K562 (cell line): ENCODE data around the gene CUEDC2. TPM values are rescaled to one million over a fixed set of nuclear protein-coding genes. Genes with fewer than 3 reads are reported as not detected.

Experiments
- CTCF ChIP-seq, 3 experiments: IDR thresholded peaks in 2 of 3; conservative IDR thresholded peaks in 1 of 3; 2 replicates each; pipeline ENCODE4 v1.5.1; 2011 to 2012; ENCODE audit warnings: low read length in 3 of 3, mild to moderate bottlenecking in 3 of 3, control low read depth in 2 of 3, improper control_type of control experiment in 1 of 3, inconsistent platforms in 1 of 3, low read depth in 1 of 3, mixed read lengths in 1 of 3, moderate library complexity in 1 of 3; ENCODE audit not compliant: insufficient read depth in 2 of 3
- GATA2 ChIP-seq: sonication (generic); formaldehyde crosslinking; IDR thresholded peaks from 2 replicates; pipeline ENCODE4 v1.4.0; 2020; ENCODE audit warnings: mild to moderate bottlenecking, missing genetic modification reagents
- HDGF ChIP-seq: fragments of 450-650 bp; IDR thresholded peaks from 2 replicates; pipeline ENCODE4 v1.6.1; 2016
- JUNB ChIP-seq: fragments of 450-650 bp; formaldehyde crosslinking; conservative IDR thresholded peaks from 2 replicates; pipeline ENCODE4 v1.4.0; 2020; ENCODE audit warnings: mild to moderate bottlenecking
- NKRF ChIP-seq: fragments of 450-650 bp; IDR thresholded peaks from 2 replicates; pipeline ENCODE4 v1.6.1; 2016; ENCODE audit warnings: borderline replicate concordance
- SP2 ChIP-seq: IDR thresholded peaks from 2 replicates; pipeline ENCODE4 v1.6.1; 2011; ENCODE audit warnings: mild to moderate bottlenecking, low read depth, low read length, moderate library complexity; ENCODE audit not compliant: poor library complexity, severe bottlenecking; ENCODE audit errors: extremely low read depth
- TCF3 ChIP-seq: sonication (generic); formaldehyde crosslinking; IDR thresholded peaks from 2 replicates; pipeline ENCODE4 v1.4.0; 2020; ENCODE audit warnings: mild to moderate bottlenecking, missing genetic modification reagents
- TFE3 ChIP-seq: fragments of 450-650 bp; formaldehyde crosslinking; IDR thresholded peaks from 2 replicates; pipeline ENCODE4 v1.4.0; 2020; ENCODE audit warnings: mild to moderate bottlenecking, mixed read lengths
- TRIM25 ChIP-seq: fragments of 450-650 bp; IDR thresholded peaks from 2 replicates; pipeline ENCODE4 v1.7.0; 2016; ENCODE audit warnings: borderline replicate concordance
- ZFP30 ChIP-seq: fragments of 250-450 bp; sonication (Bioruptor Pico); IDR thresholded peaks from 2 replicates; pipeline ENCODE4 v1.8.0; 2022; ENCODE audit warnings: moderate library complexity, mild to moderate bottlenecking, inconsistent platforms, borderline replicate concordance
- ZNF184 ChIP-seq: sonication (generic); formaldehyde crosslinking; IDR thresholded peaks from 2 replicates; pipeline ENCODE4 v1.5.0; 2020; ENCODE audit warnings: missing genetic modification reagents
- ZNF407 ChIP-seq: fragments of 450-650 bp; IDR thresholded peaks from 2 replicates; pipeline ENCODE4 v1.6.1; 2016; ENCODE audit warnings: low read depth
- polyA plus RNA-seq, 8 experiments: library from polyadenylated mRNA; depleted of rRNA in 4 of 8; stranded (reverse) in 5 of 8; unstranded in 3 of 8; fragments of >200 nt; fragmentation: Nextera tagmentation in 2 of 8; fragmentation: Illumina TruSeq in 1 of 8; extraction: Ambion mirVana in 2 of 8; extraction: Trizol in 1 of 8; gene quantifications; 2 replicates each; pipeline versions ENCODE4 v1.2.1 to v1.2.3, GENCODE V29; 2011 to 2014; ENCODE audit warnings: inconsistent platforms in 1 of 8, missing spikeins in 1 of 8
- total RNA-seq, 7 experiments: library from RNA; depleted of rRNA in 6 of 7; stranded (reverse); fragments of >200 nt in 6 of 7; fragmentation: Illumina TruSeq in 2 of 7; extraction: Trizol in 2 of 7; gene quantifications; 2 replicates each; pipeline versions ENCODE4 v1.2.1 to v1.2.3, GENCODE V29; 2011 to 2021; ENCODE audit warnings: low replicate concordance in 1 of 7

Gene CUEDC2
- total and polyA plus RNA-seq, 9 of the 15 experiments (the other 6 are each of a cell fraction or from before 2014, with no cell fraction given): 8.5 to 48.9 (median 27.4) TPM

- peak; percentile 51 to 56 (median 53) for TF ChIP-seq CTCF (IDR thresholded peaks at IDR 0.05 in 2 of 3, conservative IDR thresholded peaks at IDR 0.05 in 1 of 3; ENCODE audit: insufficient read depth in 2 of 3, low read depth in 1 of 3, low read length in 3 of 3)
- no peak for TF ChIP-seq NKRF
- TF ChIP-seq TFE3 (CRISPR knock-in tag): no peak
- no peak for TF ChIP-seq GATA2 (CRISPR knock-in tag)
- no peak for TF ChIP-seq TCF3 (CRISPR knock-in tag)
- no peak for TF ChIP-seq ZNF407
- no peak for TF ChIP-seq TRIM25
- TF ChIP-seq JUNB (CRISPR knock-in tag): no peak
- no peak for TF ChIP-seq ZFP30 (CRISPR knock-in tag)
- no peak for TF ChIP-seq SP2
- TF ChIP-seq HDGF: no peak
- TF ChIP-seq ZNF184 (CRISPR knock-in tag): no peak
Measured at GRCh38 chr10:102384053-102384452, 48.3 kb downstream of the CUEDC2 start (continued).
